ENCODE results near the gene CEP295NL. TPM values are rescaled to one million over a fixed set of nuclear protein-coding genes. Genes with fewer than 3 reads are reported as not detected.

The CEP295NL gene
- total RNA-seq, 3 donors from 2014 or later (not counting 1 experiment from before 2014, with no cell fraction given): 0.52 to 2.7 (median 2.1) TPM

DNA sequence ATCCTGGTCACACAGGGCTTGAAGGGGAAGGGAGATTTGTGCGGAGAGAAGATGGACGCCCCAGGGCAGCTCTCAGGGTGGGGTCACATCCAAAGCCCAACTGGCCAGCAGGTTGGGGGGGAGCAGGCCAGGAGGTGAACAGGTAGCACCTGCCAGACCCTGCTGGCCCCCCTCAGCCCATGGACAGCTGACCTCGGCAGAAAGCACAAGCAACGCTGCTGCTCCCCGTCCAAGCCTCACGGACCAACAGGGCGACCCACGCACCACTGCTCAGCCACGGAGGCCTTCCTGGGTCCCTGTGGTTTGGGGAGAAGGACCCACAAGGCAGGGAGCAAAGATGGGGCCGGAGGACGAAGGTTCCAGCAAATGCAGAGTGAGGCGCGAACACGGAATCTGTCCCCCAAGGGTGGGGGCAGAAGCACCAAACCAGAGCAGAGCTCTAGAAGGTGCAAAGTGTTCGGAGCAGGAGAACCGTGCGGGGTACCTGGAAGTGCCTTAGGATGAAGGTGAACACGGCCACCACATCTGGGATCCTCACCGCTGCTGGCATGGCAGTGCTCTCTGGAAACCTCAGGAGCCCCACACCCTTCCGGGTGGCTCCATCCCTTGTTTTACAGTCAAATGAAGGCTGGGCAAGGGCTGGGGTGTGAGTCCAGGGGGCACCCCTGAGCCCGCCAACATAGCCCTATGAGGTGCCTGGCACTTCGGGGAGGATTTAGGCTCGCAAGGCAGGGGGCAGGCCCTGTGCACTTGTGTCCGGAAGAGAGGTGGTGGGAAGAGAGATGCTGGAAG, 17.9 kb downstream of the CEP295NL start:
- intact Hi-C loops (cut with micrococcal nuclease): no loop called here
- no peaks in the 10 kb centered on the region for H3K9me3 Mint-ChIP-seq
- WGBS (ENCODE audit: insufficient coverage): 92% methylated on average over 24 of the region's 24 CpGs

GRCh38 chr17:78884148-78884825, 18.7 kb downstream of the CEP295NL start:
- H3K27ac ChIP-seq (ENCODE audit: low read length): peak overlapping the region; percentile 86
- peak overlapping the region in 1 of 2 donors; percentile 82 for H3K27ac Mint-ChIP-seq
- no peak for DNase-seq
- 82% methylated on average over 20 of the region's 20 CpGs for WGBS (ENCODE audit: insufficient coverage)
- no peak overlapping the region for H3K4me3 Mint-ChIP-seq
- TF ChIP-seq CTCF (IDR thresholded peaks at IDR 0.05): no peak
- H3K9me3 Mint-ChIP-seq: no peaks in the 10 kb centered on the region
- intact Hi-C loops (cut with micrococcal nuclease): no loop called here
- H3K36me3 Mint-ChIP-seq: no peaks in the 10 kb centered on the region
- H3K27me3 Mint-ChIP-seq (ENCODE audit: low read depth in 2 of 2): peaks cover 0 to 3% of the 10 kb centered on the region in 2 donors
- no peak for ATAC-seq
- no peak overlapping the region for H3K4me3 ChIP-seq (ENCODE audit: low read length)
- H3K36me3 ChIP-seq (ENCODE audit: control insufficient read depth, insufficient read depth, low read length): no peaks in the 10 kb centered on the region
- no peaks in the 10 kb centered on the region for H3K27me3 ChIP-seq (ENCODE audit: control insufficient read depth, insufficient read depth, low read length)
- H3K4me1 Mint-ChIP-seq: peaks cover 16 to 33% of the 10 kb centered on the region in 2 donors
- H3K4me1 ChIP-seq (ENCODE audit: control insufficient read depth, insufficient read depth, low read length): peaks cover 68% of the 10 kb centered on the region
- no peaks in the 10 kb centered on the region for H3K9me3 ChIP-seq (ENCODE audit: control insufficient read depth, insufficient read depth, low read length)

More for the DNA sequence above, 17.9 kb downstream of the CEP295NL start:
- Histone ChIP-seq H3K9me3 (ENCODE audit: control insufficient read depth, insufficient read depth, low read length) (no peaks in the 10 kb centered on the region), H3K36me3 (ENCODE audit: control insufficient read depth, insufficient read depth, low read length) (no peaks in the 10 kb centered on the region), H3K4me3 (ENCODE audit: low read length) (no peak overlapping the region), H3K27ac (ENCODE audit: low read length) (no peak overlapping the region), H3K4me1 (ENCODE audit: control insufficient read depth, insufficient read depth, low read length) (peaks cover 68% of the 10 kb centered on the region), H3K27me3 (ENCODE audit: control insufficient read depth, insufficient read depth, low read length) (no peaks in the 10 kb centered on the region)
- H3K4me3 Mint-ChIP-seq: no peak overlapping the region
- H3K27me3 Mint-ChIP-seq (ENCODE audit: low read depth in 2 of 2): peaks cover 0 to 1% of the 10 kb centered on the region in 2 donors
- no peak for TF ChIP-seq CTCF (IDR thresholded peaks at IDR 0.05)
- peaks cover 14 to 25% of the 10 kb centered on the region in 2 donors for H3K4me1 Mint-ChIP-seq
- DNase-seq (no peak), ATAC-seq (no peak)
- no peak overlapping the region for H3K27ac Mint-ChIP-seq
- H3K36me3 Mint-ChIP-seq: no peaks in the 10 kb centered on the region

DNA sequence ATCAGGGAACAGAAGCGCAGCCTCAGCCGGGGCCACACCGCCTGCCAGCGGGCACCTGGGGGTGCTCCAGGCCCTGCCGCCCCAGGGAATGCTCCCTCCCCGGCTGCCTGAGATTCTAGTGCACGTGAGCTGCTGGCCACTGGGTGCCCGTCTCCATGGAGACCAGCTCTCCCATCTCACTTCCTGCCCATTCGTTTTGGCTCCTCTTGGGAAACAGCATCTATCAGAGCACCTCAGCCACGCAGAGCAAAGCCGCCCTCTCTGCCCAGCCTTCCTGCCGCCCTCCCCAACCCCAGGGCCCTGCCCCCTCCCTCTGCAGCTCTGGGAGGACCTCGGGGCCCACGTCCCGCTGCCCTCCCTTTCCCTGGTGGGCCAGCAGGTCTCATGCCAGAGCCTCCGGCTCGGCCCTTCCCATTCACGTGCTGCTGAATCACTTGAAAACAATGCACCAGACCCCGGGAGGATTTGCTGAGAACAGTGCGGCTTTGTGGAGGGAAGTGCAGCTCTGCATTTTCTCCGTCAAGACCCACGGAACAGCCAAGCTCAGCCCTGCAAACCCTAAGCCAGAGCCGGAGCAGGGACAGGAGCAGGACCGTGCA, 19.4 kb downstream of the CEP295NL start:
- WGBS (ENCODE audit: insufficient coverage): 33% methylated on average over 24 of the region's 24 CpGs
- TF ChIP-seq CTCF (IDR thresholded peaks at IDR 0.05): no peak
- intact Hi-C loops (cut with micrococcal nuclease): no loop called here
- ATAC-seq (peak in 2 of 3 donors; percentile 11 to 13), DNase-seq (peak in 1 of 2 donors; percentile 22)
- peak overlapping the region; percentile 50 to 82 for H3K27ac Mint-ChIP-seq
- Histone ChIP-seq H3K27ac (ENCODE audit: low read length) (peak overlapping the region; percentile 86), H3K4me3 (ENCODE audit: low read length) (no peak overlapping the region), H3K36me3 (ENCODE audit: control insufficient read depth, insufficient read depth, low read length) (no peaks in the 10 kb centered on the region), H3K27me3 (ENCODE audit: control insufficient read depth, insufficient read depth, low read length) (no peaks in the 10 kb centered on the region), H3K4me1 (ENCODE audit: control insufficient read depth, insufficient read depth, low read length) (peaks cover 67% of the 10 kb centered on the region), H3K9me3 (ENCODE audit: control insufficient read depth, insufficient read depth, low read length) (no peaks in the 10 kb centered on the region)
- H3K36me3 Mint-ChIP-seq: no peaks in the 10 kb centered on the region
- no peak overlapping the region for H3K4me3 Mint-ChIP-seq
- peaks cover 16 to 39% of the 10 kb centered on the region in 2 donors for H3K4me1 Mint-ChIP-seq
- H3K9me3 Mint-ChIP-seq: no peaks in the 10 kb centered on the region
- H3K27me3 Mint-ChIP-seq (ENCODE audit: low read depth in 2 of 2): peaks cover 0 to 6% of the 10 kb centered on the region in 2 donors
